ENCODE results near the gene ASCC3. TPM values are rescaled to one million over a fixed set of nuclear protein-coding genes. Genes with fewer than 3 reads are reported as not detected.

Gene ASCC3
- total RNA-seq, 1 donor from 2014 or later: 75.3 TPM

- Mint-ChIP-seq H3K27ac (no peak overlapping the region), H3K4me3 (no peak overlapping the region), H3K36me3 (no peaks in the 10 kb centered on the region), H3K27me3 (ENCODE audit: insufficient read depth, low read depth) (peaks cover 60% of the 10 kb centered on the region), H3K9me3 (peaks cover 2% of the 10 kb centered on the region), H3K4me1 (peaks cover 22% of the 10 kb centered on the region)
- H3K9me3 ChIP-seq (ENCODE audit: low read depth): no peaks in the 10 kb centered on the region
- no peak overlapping the region for H3K9ac ChIP-seq
- H4K20me1 ChIP-seq (ENCODE audit: low read depth): peaks cover 59% of the 10 kb centered on the region
- no peaks in the 10 kb centered on the region for H3K79me2 ChIP-seq (ENCODE audit: low read depth)
- no peak overlapping the region for H3K27ac ChIP-seq
- no peak overlapping the region for H2AFZ ChIP-seq (replicated peaks)
- peak overlapping the region; percentile 17 for H3K4me3 ChIP-seq
- peak overlapping the region; percentile 39 for H3K4me2 ChIP-seq
- H3F3A ChIP-seq (ENCODE audit: low read depth): peaks cover 23% of the 10 kb centered on the region
- H3K36me3 ChIP-seq: no peaks in the 10 kb centered on the region
- TF ChIP-seq EZH2 (IDR thresholded peaks at IDR 0.05): peak; percentile 97
- TF ChIP-seq CTCF (IDR thresholded peaks at IDR 0.05): no peak
- peak; percentile 94 for TF ChIP-seq EZH2phosphoT487 (IDR thresholded peaks at IDR 0.05)
- H3K27me3 ChIP-seq: peaks cover 100% of the 10 kb centered on the region
- DNase-seq (ENCODE audit: low spot score): peak; percentile 63
- peaks cover 19% of the 10 kb centered on the region for H3K4me1 ChIP-seq
These were observed 411.8 kb downstream of the ASCC3 start for GRCh38 chr6:100469101-100469859.

GRCh38 chr6:100468016-100468622, 413.0 kb downstream of the ASCC3 start:
- Histone ChIP-seq H3K4me1 (peaks cover 19% of the 10 kb centered on the region), H3K27ac (no peak overlapping the region), H2AFZ (replicated peaks) (no peak overlapping the region), H3K4me2 (no peak overlapping the region), H4K20me1 (ENCODE audit: low read depth) (peaks cover 70% of the 10 kb centered on the region), H3K79me2 (ENCODE audit: low read depth) (no peaks in the 10 kb centered on the region), H3F3A (ENCODE audit: low read depth) (peaks cover 29% of the 10 kb centered on the region), H3K9ac (no peak overlapping the region), H3K9me3 (ENCODE audit: low read depth) (no peaks in the 10 kb centered on the region), H3K27me3 (peaks cover 100% of the 10 kb centered on the region), H3K4me3 (no peak overlapping the region), H3K36me3 (no peaks in the 10 kb centered on the region)
- Mint-ChIP-seq H3K9me3 (peaks cover 2% of the 10 kb centered on the region), H3K27ac (no peak overlapping the region), H3K4me3 (peak overlapping the region; percentile 48), H3K27me3 (ENCODE audit: insufficient read depth, low read depth) (peaks cover 71% of the 10 kb centered on the region), H3K4me1 (peaks cover 30% of the 10 kb centered on the region), H3K36me3 (no peaks in the 10 kb centered on the region)
- no peak for DNase-seq (ENCODE audit: low spot score)
- no peak for TF ChIP-seq CTCF (IDR thresholded peaks at IDR 0.05)
- TF ChIP-seq EZH2phosphoT487 (IDR thresholded peaks at IDR 0.05): no peak
- no peak for TF ChIP-seq EZH2 (IDR thresholded peaks at IDR 0.05)

GRCh38 chr6:100467129-100468015, 413.8 kb downstream of the ASCC3 start:
- Histone ChIP-seq H3K27me3 (peaks cover 100% of the 10 kb centered on the region), H3K4me1 (peaks cover 19% of the 10 kb centered on the region), H2AFZ (replicated peaks) (no peak overlapping the region), H3F3A (ENCODE audit: low read depth) (peaks cover 29% of the 10 kb centered on the region), H3K4me3 (no peak overlapping the region), H3K9me3 (ENCODE audit: low read depth) (no peaks in the 10 kb centered on the region), H3K9ac (no peak overlapping the region), H3K27ac (no peak overlapping the region), H4K20me1 (ENCODE audit: low read depth) (peaks cover 78% of the 10 kb centered on the region), H3K4me2 (no peak overlapping the region), H3K36me3 (no peaks in the 10 kb centered on the region), H3K79me2 (ENCODE audit: low read depth) (no peaks in the 10 kb centered on the region)
- H3K36me3 Mint-ChIP-seq: no peaks in the 10 kb centered on the region
- peaks cover 24% of the 10 kb centered on the region for H3K4me1 Mint-ChIP-seq
- peaks cover 78% of the 10 kb centered on the region for H3K27me3 Mint-ChIP-seq (ENCODE audit: insufficient read depth, low read depth)
- TF ChIP-seq CTCF (IDR thresholded peaks at IDR 0.05) (no peak), EZH2 (IDR thresholded peaks at IDR 0.05) (peak; percentile 75), EZH2phosphoT487 (IDR thresholded peaks at IDR 0.05) (peak; percentile 47)
- peak; percentile 56 for DNase-seq (ENCODE audit: low spot score)
- H3K27ac Mint-ChIP-seq: no peak overlapping the region
- H3K9me3 Mint-ChIP-seq: peaks cover 2% of the 10 kb centered on the region
- peak overlapping the region; percentile 48 for H3K4me3 Mint-ChIP-seq

Measured in neural progenitor cell (in vitro differentiated cells).